Hypothalamus (tissue), 51 donors: ENCODE measurements around the gene SFXN3.
A peak's percentile ranks its signal among the peaks of the same experiment; 100 is the strongest.

Experiments
- DNase-seq, 51 donors: peaks; one replicate each; lab custom pipeline; 2025; lab: John Stamatoyannopoulos, UW

SFXN3 gene

GRCh38 chr10:101050208-101051069 lies 19.4 kb downstream of the SFXN3 start:
- peak in 13 of 51 donors; percentile 4 to 61 (median 20) for DNase-seq

GRCh38 chr10:101052285-101052684 lies 21.3 kb downstream of the SFXN3 start:
- DNase-seq = peak in 6 of 51 donors; percentile 19 to 69 (median 36)

- no peak for DNase-seq
Measured at GRCh38 chr10:101053516-101053915, 22.5 kb downstream of the SFXN3 start.

GRCh38 chr10:101054351-101054750 lies 23.3 kb downstream of the SFXN3 start:
- no peak for DNase-seq

- DNase-seq = no peak
Measured at GRCh38 chr10:101054876-101055275, 23.8 kb downstream of the SFXN3 start.

GRCh38 chr10:101055411-101055810 lies 24.4 kb downstream of the SFXN3 start:
- no peak for DNase-seq

GRCh38 chr10:101056365-101057151 lies 25.5 kb downstream of the SFXN3 start:
- no peak for DNase-seq

GRCh38 chr10:101060036-101060950 lies 29.3 kb downstream of the SFXN3 start:
- peak in 49 of 51 donors; percentile 5 to 97 (median 71) for DNase-seq

GRCh38 chr10:101060951-101061623 lies 30.1 kb downstream of the SFXN3 start:
- peak in 45 of 51 donors; percentile 56 to 97 (median 85) for DNase-seq

- DNase-seq = no peak
Measured at GRCh38 chr10:101061624-101062231, 30.7 kb downstream of the SFXN3 start, which contains the start of gene KAZALD1. KAZALD1 (plus strand) TSS chr10:101061989; CDS start chr10:101062593, 604 bp downstream.

GRCh38 chr10:101062232-101063049 lies 31.4 kb downstream of the SFXN3 start:
- peak in 7 of 51 donors; percentile 6 to 46 (median 9) for DNase-seq

- no peak for DNase-seq
Measured at GRCh38 chr10:101063050-101063525, 32.1 kb downstream of the SFXN3 start.

- DNase-seq = no peak
Measured at GRCh38 chr10:101063548-101064414, 32.7 kb downstream of the SFXN3 start.

GRCh38 chr10:101064415-101065030 lies 33.5 kb downstream of the SFXN3 start:
- no peak for DNase-seq

GRCh38 chr10:101065481-101066145 lies 34.6 kb downstream of the SFXN3 start:
- DNase-seq = no peak
